ENCODE data around the gene RPL22L1. TPM values are rescaled to one million over a fixed set of nuclear protein-coding genes. Genes with fewer than 3 reads are reported as not detected.

The RPL22L1 gene
- total and polyA plus RNA-seq, 4 donors = 19.1 to 82.1 (median 40.6) TPM

GRCh38 chr3:170918715-170919114, 48.7 kb upstream of the RPL22L1 start:
- no peak overlapping the region for H3K9ac ChIP-seq (ENCODE audit: low read depth in 1 of 2, low read length in 2 of 2)
- no peaks in the 10 kb centered on the region for H3K4me1 ChIP-seq (ENCODE audit: control insufficient read depth in 4 of 4, insufficient read depth in 4 of 4, low read length in 3 of 4)
- no peak for TF ChIP-seq FOXA1 (IDR thresholded peaks at IDR 0.05)
- TF ChIP-seq ZBTB33 (IDR thresholded peaks at IDR 0.05) = no peak
- no peak for TF ChIP-seq RAD21 (IDR thresholded peaks at IDR 0.05)
- no peak for TF ChIP-seq FOXA2 (IDR thresholded peaks at IDR 0.05)
- no peak for TF ChIP-seq JUND (IDR thresholded peaks at IDR 0.05)
- no peak for TF ChIP-seq GABPA (IDR thresholded peaks at IDR 0.05 in 1 of 2, conservative IDR thresholded peaks at IDR 0.05 in 1 of 2)
- no peak for TF ChIP-seq CTCF (IDR thresholded peaks at IDR 0.05; ENCODE audit: low read depth, low read length, missing input control)
- TF ChIP-seq SP1 (IDR thresholded peaks at IDR 0.05) = no peak
- no peak for TF ChIP-seq TAF1 (conservative IDR thresholded peaks at IDR 0.05)
- DNase-seq (ENCODE audit: low spot score) = no peak
- no peaks in the 10 kb centered on the region for H3K27me3 ChIP-seq (ENCODE audit: control insufficient read depth in 4 of 4, insufficient read depth in 4 of 4, low read length in 3 of 4)
- WGBS = 78% methylated on average over 4 of the region's 4 CpGs
- H3K27ac ChIP-seq (ENCODE audit: low read depth in 1 of 2, low read length in 2 of 2) = no peak overlapping the region
- peaks cover 0 to 4% (median 2%) of the 10 kb centered on the region in 4 donors for H3K9me3 ChIP-seq (ENCODE audit: control insufficient read depth in 4 of 4, low read length in 3 of 4)
- no peak overlapping the region for H3K4me3 ChIP-seq (ENCODE audit: low read depth in 1 of 3, low read length in 3 of 3)
- no peaks in the 10 kb centered on the region for H3K36me3 ChIP-seq (ENCODE audit: control insufficient read depth in 4 of 4, insufficient read depth in 3 of 4, low read depth in 1 of 4, low read length in 3 of 4)

GRCh38 chr3:170914690-170915089, 44.7 kb upstream of the RPL22L1 start:
- no peak for DNase-seq (ENCODE audit: low spot score)
- no peak for TF ChIP-seq HNF4G (IDR thresholded peaks at IDR 0.05)
- TF ChIP-seq HNF4A (conservative IDR thresholded peaks at IDR 0.05) = no peak
- TF ChIP-seq NR2F2 (IDR thresholded peaks at IDR 0.05) = no peak
- Histone ChIP-seq H3K27ac (ENCODE audit: low read depth in 1 of 2, low read length in 2 of 2) (no peak overlapping the region), H3K36me3 (ENCODE audit: control insufficient read depth in 4 of 4, insufficient read depth in 3 of 4, low read depth in 1 of 4, low read length in 3 of 4) (no peaks in the 10 kb centered on the region), H3K4me3 (ENCODE audit: low read depth in 1 of 3, low read length in 3 of 3) (no peak overlapping the region), H3K4me1 (ENCODE audit: control insufficient read depth in 4 of 4, insufficient read depth in 4 of 4, low read length in 3 of 4) (no peaks in the 10 kb centered on the region), H3K9me3 (ENCODE audit: control insufficient read depth in 4 of 4, low read length in 3 of 4) (peaks cover 5 to 8% (median 7%) of the 10 kb centered on the region in 4 donors), H3K27me3 (ENCODE audit: control insufficient read depth in 4 of 4, insufficient read depth in 4 of 4, low read length in 3 of 4) (no peaks in the 10 kb centered on the region), H3K9ac (ENCODE audit: low read depth in 1 of 2, low read length in 2 of 2) (no peak overlapping the region)
- WGBS = 19% methylated on average over 1 of the region's 1 CpG

- H3K4me3 ChIP-seq (ENCODE audit: low read depth in 1 of 3, low read length in 3 of 3) = no peak overlapping the region
- no peak for DNase-seq (ENCODE audit: low spot score)
- 93% methylated on average over 5 of the region's 5 CpGs for WGBS
Measured at GRCh38 chr3:170914212-170914611, 44.2 kb upstream of the RPL22L1 start.

More at GRCh38 chr3:170914212-170914611, 44.2 kb upstream of the RPL22L1 start:
- no peaks in the 10 kb centered on the region for H3K27me3 ChIP-seq (ENCODE audit: control insufficient read depth in 4 of 4, insufficient read depth in 4 of 4, low read length in 3 of 4)
- H3K36me3 ChIP-seq (ENCODE audit: control insufficient read depth in 4 of 4, insufficient read depth in 3 of 4, low read depth in 1 of 4, low read length in 3 of 4) = no peaks in the 10 kb centered on the region
- H3K9ac ChIP-seq (ENCODE audit: low read depth in 1 of 2, low read length in 2 of 2) = no peak overlapping the region
- H3K9me3 ChIP-seq (ENCODE audit: control insufficient read depth in 4 of 4, low read length in 3 of 4) = peaks cover 7 to 8% (median 7%) of the 10 kb centered on the region in 4 donors
- no peaks in the 10 kb centered on the region for H3K4me1 ChIP-seq (ENCODE audit: control insufficient read depth in 4 of 4, insufficient read depth in 4 of 4, low read length in 3 of 4)
- TF ChIP-seq RAD21 (IDR thresholded peaks at IDR 0.05) = no peak
- no peak for TF ChIP-seq ZBTB33 (IDR thresholded peaks at IDR 0.05)
- no peak overlapping the region for H3K27ac ChIP-seq (ENCODE audit: low read depth in 1 of 2, low read length in 2 of 2)
